ENCODE results near the gene GNB5. TPM values are rescaled to one million over a fixed set of nuclear protein-coding genes. Genes with fewer than 3 reads are reported as not detected.

GNB5 gene
- total RNA-seq, 1 experiment from 2014 or later = 26.0 TPM

- Histone ChIP-seq H4K20me1 (ENCODE audit: insufficient read depth) (no peaks in the 10 kb centered on the region), H3K4me1 (replicated peaks; ENCODE audit: insufficient read depth) (no peaks in the 10 kb centered on the region), H3K79me2 (ENCODE audit: low read depth) (no peaks in the 10 kb centered on the region), H3K36me3 (ENCODE audit: low read depth) (no peaks in the 10 kb centered on the region), H3K9me2 (ENCODE audit: insufficient read depth) (no peaks in the 10 kb centered on the region), H3K4me2 (no peak overlapping the region), H3K4me3 (no peak overlapping the region), H3K27me3 (ENCODE audit: insufficient read depth, low read depth) (no peaks in the 10 kb centered on the region), H3K9me3 (ENCODE audit: insufficient read depth, low read depth) (no peaks in the 10 kb centered on the region), H2AFZ (no peak overlapping the region), H3F3A (ENCODE audit: insufficient read depth, low read depth) (no peaks in the 10 kb centered on the region), H3K27ac (no peak overlapping the region)
- BruUV-seq (replicated peaks) = no TSS peak
- TF ChIP-seq CTCF (conservative IDR thresholded peaks at IDR 0.05) (no peak), EZH2 (IDR thresholded peaks at IDR 0.05; ENCODE audit: low read depth) (no peak)
- POLR2A ChIA-PET (ENCODE audit: unreplicated experiment) = interaction anchor here (0.5 kb wide), 1 partner anchor 467 kb away, joined by 7 read pairs; no protein-coding TSS in a partner anchor
- intact Hi-C loops (cut with micrococcal nuclease; ENCODE audit: unreplicated experiment) = no loop called here
- CTCF ChIA-PET = no interaction called here
- no peak for DNase-seq
Measured at GRCh38 chr15:52196891-52197290, 5.7 kb upstream of the GNB5 start.

GRCh38 chr15:52193791-52194190 lies 2.6 kb upstream of the GNB5 start:
- Histone ChIP-seq H2AFZ (no peak overlapping the region), H3K36me3 (ENCODE audit: low read depth) (no peaks in the 10 kb centered on the region), H3K4me3 (no peak overlapping the region), H3K79me2 (ENCODE audit: low read depth) (no peaks in the 10 kb centered on the region), H3K9me3 (ENCODE audit: insufficient read depth, low read depth) (no peaks in the 10 kb centered on the region), H3F3A (ENCODE audit: insufficient read depth, low read depth) (no peaks in the 10 kb centered on the region), H3K9me2 (ENCODE audit: insufficient read depth) (no peaks in the 10 kb centered on the region), H4K20me1 (ENCODE audit: insufficient read depth) (no peaks in the 10 kb centered on the region), H3K27ac (no peak overlapping the region), H3K4me1 (replicated peaks; ENCODE audit: insufficient read depth) (no peaks in the 10 kb centered on the region), H3K27me3 (ENCODE audit: insufficient read depth, low read depth) (no peaks in the 10 kb centered on the region), H3K4me2 (no peak overlapping the region)
- CTCF ChIA-PET = no interaction called here
- POLR2A ChIA-PET (ENCODE audit: unreplicated experiment) = no interaction called here
- intact Hi-C loops (cut with micrococcal nuclease; ENCODE audit: unreplicated experiment) = no loop called here
- BruUV-seq (replicated peaks) = no TSS peak
- TF ChIP-seq EZH2 (IDR thresholded peaks at IDR 0.05; ENCODE audit: low read depth) (no peak), CTCF (conservative IDR thresholded peaks at IDR 0.05) (no peak)
- no peak for DNase-seq

GRCh38 chr15:52193321-52193720 lies 2.1 kb upstream of the GNB5 start:
- H3K79me2 ChIP-seq (ENCODE audit: low read depth) = no peaks in the 10 kb centered on the region
- H3K9me3 ChIP-seq (ENCODE audit: insufficient read depth, low read depth) = no peaks in the 10 kb centered on the region
- BruUV-seq (replicated peaks) = no TSS peak
- H3K4me3 ChIP-seq = no peak overlapping the region
- no peak overlapping the region for H2AFZ ChIP-seq
- H3K27me3 ChIP-seq (ENCODE audit: insufficient read depth, low read depth) = no peaks in the 10 kb centered on the region
- TF ChIP-seq CTCF (conservative IDR thresholded peaks at IDR 0.05) (no peak), EZH2 (IDR thresholded peaks at IDR 0.05; ENCODE audit: low read depth) (no peak)
- no peak overlapping the region for H3K4me2 ChIP-seq
- no peaks in the 10 kb centered on the region for H3K36me3 ChIP-seq (ENCODE audit: low read depth)
- POLR2A ChIA-PET (ENCODE audit: unreplicated experiment) = interaction anchor here (0.7 kb wide), 1 partner anchor 37 kb away, joined by 23 read pairs; no protein-coding TSS in a partner anchor
- no peaks in the 10 kb centered on the region for H3K9me2 ChIP-seq (ENCODE audit: insufficient read depth)
- no peak for DNase-seq
- no peaks in the 10 kb centered on the region for H4K20me1 ChIP-seq (ENCODE audit: insufficient read depth)
- H3K27ac ChIP-seq = no peak overlapping the region
- intact Hi-C loops (cut with micrococcal nuclease; ENCODE audit: unreplicated experiment) = no loop called here
- CTCF ChIA-PET = no interaction called here
- H3F3A ChIP-seq (ENCODE audit: insufficient read depth, low read depth) = no peaks in the 10 kb centered on the region
- no peaks in the 10 kb centered on the region for H3K4me1 ChIP-seq (replicated peaks; ENCODE audit: insufficient read depth)
